ENCODE results near the gene AGPAT4.

AGPAT4 gene

GRCh38 chr6:161257793-161258457 is 15.9 kb downstream of the AGPAT4 start:
- H3K4me3 ChIP-seq: no peak overlapping the region
- in situ Hi-C loops (cut with MboI; ENCODE audit: low sequenced_read_pairs): no loop called here
- no peaks in the 10 kb centered on the region; the same call in 1 of the 2 replicates for H3K36me3 ChIP-seq (replicated peaks)
- no peaks in the 10 kb centered on the region for H3K9me3 ChIP-seq
- DNase-seq (ENCODE audit: low spot score in 2 of 2): no peak
- H3K27me3 ChIP-seq (ENCODE audit: low read depth): no peaks in the 10 kb centered on the region
- no peaks in the 10 kb centered on the region; the same call in 1 of the 2 replicates for H3K4me1 ChIP-seq

GRCh38 chr6:161256407-161256806 is 17.5 kb downstream of the AGPAT4 start:
- H3K27me3 ChIP-seq (ENCODE audit: low read depth): no peaks in the 10 kb centered on the region
- DNase-seq (ENCODE audit: low spot score in 2 of 2): no peak
- no peaks in the 10 kb centered on the region; the same call in 1 of the 2 replicates for H3K36me3 ChIP-seq (replicated peaks)
- no peaks in the 10 kb centered on the region; the same call in 1 of the 2 replicates for H3K4me1 ChIP-seq
- H3K9me3 ChIP-seq: no peaks in the 10 kb centered on the region
- no peak overlapping the region for H3K4me3 ChIP-seq
- in situ Hi-C loops (cut with MboI; ENCODE audit: low sequenced_read_pairs): no loop called here

GRCh38 chr6:161255518-161255917 is 18.3 kb downstream of the AGPAT4 start:
- Histone ChIP-seq H3K4me1 (no peaks in the 10 kb centered on the region; the same call in 1 of the 2 replicates), H3K4me3 (no peak overlapping the region), H3K9me3 (no peaks in the 10 kb centered on the region), H3K36me3 (replicated peaks) (no peaks in the 10 kb centered on the region; the same call in 1 of the 2 replicates), H3K27me3 (ENCODE audit: low read depth) (no peaks in the 10 kb centered on the region)
- in situ Hi-C loops (cut with MboI; ENCODE audit: low sequenced_read_pairs): no loop called here
- no peak for DNase-seq (ENCODE audit: low spot score in 2 of 2)

- Histone ChIP-seq H3K4me3 (no peak overlapping the region), H3K9me3 (no peaks in the 10 kb centered on the region), H3K27me3 (ENCODE audit: low read depth) (no peaks in the 10 kb centered on the region), H3K36me3 (replicated peaks) (no peaks in the 10 kb centered on the region; the same call in 1 of the 2 replicates), H3K4me1 (no peaks in the 10 kb centered on the region; the same call in 1 of the 2 replicates)
- in situ Hi-C loops (cut with MboI; ENCODE audit: low sequenced_read_pairs): no loop called here
- no peak for DNase-seq (ENCODE audit: low spot score in 2 of 2)
Measured at GRCh38 chr6:161254464-161255253, 19.2 kb downstream of the AGPAT4 start.

- in situ Hi-C loops (cut with MboI; ENCODE audit: low sequenced_read_pairs): no loop called here
- H3K9me3 ChIP-seq: no peaks in the 10 kb centered on the region
- DNase-seq (ENCODE audit: low spot score in 2 of 2): no peak
- H3K4me3 ChIP-seq: no peak overlapping the region
- no peaks in the 10 kb centered on the region; the same call in 1 of the 2 replicates for H3K4me1 ChIP-seq
- no peaks in the 10 kb centered on the region; the same call in 1 of the 2 replicates for H3K36me3 ChIP-seq (replicated peaks)
- H3K27me3 ChIP-seq (ENCODE audit: low read depth): no peaks in the 10 kb centered on the region
Measured at GRCh38 chr6:161254126-161254463, 19.8 kb downstream of the AGPAT4 start.

GRCh38 chr6:161251345-161251744 is 22.5 kb downstream of the AGPAT4 start:
- in situ Hi-C loops (cut with MboI; ENCODE audit: low sequenced_read_pairs): no loop called here

GRCh38 chr6:161249327-161249726 is 24.5 kb downstream of the AGPAT4 start:
- Histone ChIP-seq H3K36me3 (replicated peaks) (no peaks in the 10 kb centered on the region), H3K4me1 (no peaks in the 10 kb centered on the region; the same call in 1 of the 2 replicates), H3K9me3 (no peaks in the 10 kb centered on the region), H3K4me3 (no peak overlapping the region), H3K27me3 (ENCODE audit: low read depth) (no peaks in the 10 kb centered on the region)
- DNase-seq (ENCODE audit: low spot score in 2 of 2): no peak
- in situ Hi-C loops (cut with MboI; ENCODE audit: low sequenced_read_pairs): no loop called here

More at GRCh38 chr6:161251345-161251744, 22.5 kb downstream of the AGPAT4 start:
- Histone ChIP-seq H3K36me3 (replicated peaks) (no peaks in the 10 kb centered on the region; the same call in 1 of the 2 replicates), H3K9me3 (no peaks in the 10 kb centered on the region), H3K27me3 (ENCODE audit: low read depth) (no peaks in the 10 kb centered on the region), H3K4me1 (no peaks in the 10 kb centered on the region; the same call in 1 of the 2 replicates), H3K4me3 (no peak overlapping the region)
- no peak for DNase-seq (ENCODE audit: low spot score in 2 of 2)

GRCh38 chr6:161246725-161247124 is 27.1 kb downstream of the AGPAT4 start:
- Histone ChIP-seq H3K9me3 (no peaks in the 10 kb centered on the region), H3K27me3 (ENCODE audit: low read depth) (no peaks in the 10 kb centered on the region), H3K36me3 (replicated peaks) (no peaks in the 10 kb centered on the region), H3K4me1 (no peaks in the 10 kb centered on the region), H3K4me3 (no peak overlapping the region)
- no peak for DNase-seq (ENCODE audit: low spot score in 2 of 2)
- in situ Hi-C loops (cut with MboI; ENCODE audit: low sequenced_read_pairs): no loop called here

- in situ Hi-C loops (cut with MboI; ENCODE audit: low sequenced_read_pairs): no loop called here
- no peaks in the 10 kb centered on the region for H3K4me1 ChIP-seq
- no peaks in the 10 kb centered on the region for H3K36me3 ChIP-seq (replicated peaks)
- H3K4me3 ChIP-seq: no peak overlapping the region
- H3K9me3 ChIP-seq: no peaks in the 10 kb centered on the region
- H3K27me3 ChIP-seq (ENCODE audit: low read depth): no peaks in the 10 kb centered on the region
- no peak for DNase-seq (ENCODE audit: low spot score in 2 of 2)
Measured at GRCh38 chr6:161245363-161245762, 28.5 kb downstream of the AGPAT4 start.

GRCh38 chr6:161244725-161245124 is 29.1 kb downstream of the AGPAT4 start:
- no peak overlapping the region for H3K4me3 ChIP-seq
- in situ Hi-C loops (cut with MboI; ENCODE audit: low sequenced_read_pairs): no loop called here
- no peaks in the 10 kb centered on the region for H3K36me3 ChIP-seq (replicated peaks)
- no peaks in the 10 kb centered on the region for H3K4me1 ChIP-seq
- no peak for DNase-seq (ENCODE audit: low spot score in 2 of 2)
- H3K9me3 ChIP-seq: no peaks in the 10 kb centered on the region
- H3K27me3 ChIP-seq (ENCODE audit: low read depth): no peaks in the 10 kb centered on the region

- Histone ChIP-seq H3K36me3 (replicated peaks) (no peaks in the 10 kb centered on the region), H3K4me1 (0 out of 2 replicates have a peak, but pooled peaks cover 5% of the 10 kb centered on the region), H3K9me3 (no peaks in the 10 kb centered on the region), H3K4me3 (no peak overlapping the region), H3K27me3 (ENCODE audit: low read depth) (no peaks in the 10 kb centered on the region)
- no peak for DNase-seq (ENCODE audit: low spot score in 2 of 2)
- in situ Hi-C loops (cut with MboI; ENCODE audit: low sequenced_read_pairs): no loop called here
Measured at GRCh38 chr6:161242779-161243693, 30.8 kb downstream of the AGPAT4 start.

- H3K4me1 ChIP-seq: 0 out of 2 replicates have a peak, but pooled peaks cover 5% of the 10 kb centered on the region
- DNase-seq (ENCODE audit: low spot score in 2 of 2): no peak
- H3K36me3 ChIP-seq (replicated peaks): no peaks in the 10 kb centered on the region
- no peak overlapping the region for H3K4me3 ChIP-seq
- no peaks in the 10 kb centered on the region for H3K27me3 ChIP-seq (ENCODE audit: low read depth)
- no peaks in the 10 kb centered on the region for H3K9me3 ChIP-seq
- in situ Hi-C loops (cut with MboI; ENCODE audit: low sequenced_read_pairs): no loop called here
Measured at GRCh38 chr6:161242113-161242512, 31.7 kb downstream of the AGPAT4 start.

GRCh38 chr6:161239001-161239400 is 34.9 kb downstream of the AGPAT4 start:
- no peaks in the 10 kb centered on the region for H3K36me3 ChIP-seq (replicated peaks)
- no peaks in the 10 kb centered on the region for H3K27me3 ChIP-seq (ENCODE audit: low read depth)
- no peaks in the 10 kb centered on the region for H3K9me3 ChIP-seq
- H3K4me3 ChIP-seq: no peak overlapping the region
- in situ Hi-C loops (cut with MboI; ENCODE audit: low sequenced_read_pairs): no loop called here
- 0 out of 2 replicates have a peak, but pooled peaks cover 8% of the 10 kb centered on the region for H3K4me1 ChIP-seq
- no peak for DNase-seq (ENCODE audit: low spot score in 2 of 2)

Data from HAP-1 (cell line).